HG03139 (cell line): Measurements from ENCODE around the gene ERCC4.

Source experiments
- ATAC-seq: cut with Tn5 transposase; IDR thresholded peaks from one replicate; pipeline ENCODE4 v1.9.1; 2021; ENCODE audit not compliant: unreplicated experiment

Gene ERCC4

DNA sequence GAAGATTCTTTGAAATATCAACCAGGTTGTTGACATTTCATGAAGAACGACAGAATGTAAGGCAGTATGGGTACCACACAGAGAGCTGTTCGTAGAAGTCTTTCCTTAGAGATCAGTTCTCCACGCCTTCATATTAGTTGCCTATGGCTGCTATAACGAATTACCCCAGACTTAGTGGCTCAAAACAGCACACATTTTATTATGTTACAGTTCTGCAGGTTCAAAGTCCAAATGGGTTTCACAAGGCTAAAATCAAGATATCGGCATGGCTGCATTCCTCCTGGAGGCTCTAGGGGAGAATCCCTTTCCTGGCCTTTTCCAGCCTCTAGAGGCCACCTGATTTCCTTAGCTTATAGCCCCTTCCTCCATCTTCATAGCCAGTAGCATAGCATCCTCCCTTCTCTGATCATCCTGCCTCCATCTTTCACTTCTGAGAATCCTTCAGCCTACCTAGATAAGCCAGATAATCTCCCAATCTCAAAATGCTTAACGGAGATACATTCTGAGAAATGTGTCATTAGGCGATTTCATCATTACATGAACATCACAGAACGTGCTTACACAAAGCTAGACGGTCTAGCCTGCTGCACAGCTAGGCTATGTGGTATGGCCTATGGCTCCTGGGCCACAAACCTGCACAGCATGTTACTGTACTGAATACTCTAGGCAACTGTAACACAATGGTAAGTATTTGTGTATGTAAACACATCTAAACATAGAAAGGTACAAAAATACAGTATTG lies 26.0 kb downstream of the ERCC4 start:
- no peak for ATAC-seq

DNA sequence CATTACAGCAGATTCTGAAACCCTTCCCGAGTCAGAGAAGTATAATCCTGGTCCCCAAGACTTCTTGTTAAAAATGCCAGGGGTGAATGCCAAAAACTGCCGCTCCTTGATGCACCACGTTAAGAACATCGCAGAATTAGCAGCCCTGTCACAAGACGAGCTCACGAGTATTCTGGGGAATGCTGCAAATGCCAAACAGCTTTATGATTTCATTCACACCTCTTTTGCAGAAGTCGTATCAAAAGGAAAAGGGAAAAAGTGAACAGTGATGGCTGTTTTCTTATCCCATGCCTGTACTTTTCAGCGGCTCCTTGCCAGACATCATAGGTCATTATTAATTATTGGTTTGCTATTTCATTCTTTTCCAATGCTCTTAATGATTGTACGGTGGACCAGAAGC lies 28.1 kb downstream of the ERCC4 start:
- no peak for ATAC-seq

DNA sequence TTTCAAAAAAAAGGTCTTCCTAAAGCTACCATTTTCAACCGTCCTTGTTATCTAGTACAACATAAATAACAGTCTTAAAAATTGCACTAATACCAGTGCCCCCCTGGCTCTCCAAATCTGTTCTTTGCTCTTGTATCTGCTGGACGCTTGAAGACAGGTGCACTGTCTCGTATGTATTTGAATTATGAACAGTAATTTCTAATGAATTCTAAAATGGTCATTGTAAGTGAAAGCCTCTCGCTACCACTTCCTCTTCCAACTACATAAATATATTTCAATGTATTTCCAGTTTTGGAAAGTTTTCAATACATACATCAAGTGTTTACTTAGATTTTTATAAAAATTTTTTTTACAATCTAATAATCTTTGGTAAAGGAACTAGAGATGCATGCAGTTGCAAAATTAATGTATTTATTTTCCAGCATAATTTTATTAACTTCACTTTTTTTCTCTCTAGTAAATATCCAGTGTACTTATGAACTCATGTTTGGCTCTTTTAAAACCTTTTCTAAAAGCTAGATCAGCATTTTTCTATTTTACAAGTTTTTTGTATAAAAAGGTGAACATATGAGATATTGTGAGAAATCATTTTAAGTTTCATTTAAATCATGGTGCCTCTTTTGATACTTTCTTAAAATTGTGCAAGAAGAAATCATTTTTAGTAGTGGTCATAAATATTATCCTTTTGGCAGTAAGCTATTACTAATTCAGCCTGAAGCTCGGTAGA lies 31.0 kb downstream of the ERCC4 start:
- ATAC-seq = no peak

GRCh38 chr16:13951611-13952010 lies 31.7 kb downstream of the ERCC4 start:
- ATAC-seq = no peak

- ATAC-seq = no peak
These were observed 33.5 kb downstream of the ERCC4 start for GRCh38 chr16:13953501-13953900.

DNA sequence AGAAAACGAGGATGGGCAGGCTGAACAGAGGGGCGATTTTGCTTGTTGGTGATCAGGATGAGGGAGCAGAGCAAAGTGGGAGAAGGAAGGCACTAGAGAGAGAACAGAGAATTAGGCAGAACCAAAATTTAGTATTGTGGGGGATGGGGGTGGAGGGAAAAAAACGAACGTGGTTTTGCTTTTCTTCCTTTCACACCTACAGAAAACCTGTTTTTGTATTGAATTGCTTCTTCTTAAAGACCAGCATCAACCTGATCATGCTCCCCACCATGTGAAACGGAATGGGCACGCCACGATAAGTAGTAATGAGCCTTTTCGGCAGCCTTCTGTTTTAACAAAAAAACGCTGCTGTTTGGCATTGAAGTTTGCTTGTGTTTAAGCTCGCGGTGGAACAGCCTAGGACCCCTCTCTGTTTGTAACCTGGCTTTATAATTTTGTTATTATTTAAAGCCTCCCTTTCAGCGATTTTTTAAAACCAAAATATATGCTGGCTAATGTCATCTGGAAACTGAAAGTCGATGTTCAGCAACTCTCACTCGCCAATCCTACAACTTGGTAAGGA lies 36.8 kb downstream of the ERCC4 start:
- no peak for ATAC-seq

GRCh38 chr16:13957197-13958078 lies 37.5 kb downstream of the ERCC4 start:
- peak; percentile 60 for ATAC-seq

- no peak for ATAC-seq
These were observed 38.5 kb downstream of the ERCC4 start for GRCh38 chr16:13958474-13958873.

- no peak for ATAC-seq
These were observed 39.7 kb downstream of the ERCC4 start for GRCh38 chr16:13959626-13960025.

DNA sequence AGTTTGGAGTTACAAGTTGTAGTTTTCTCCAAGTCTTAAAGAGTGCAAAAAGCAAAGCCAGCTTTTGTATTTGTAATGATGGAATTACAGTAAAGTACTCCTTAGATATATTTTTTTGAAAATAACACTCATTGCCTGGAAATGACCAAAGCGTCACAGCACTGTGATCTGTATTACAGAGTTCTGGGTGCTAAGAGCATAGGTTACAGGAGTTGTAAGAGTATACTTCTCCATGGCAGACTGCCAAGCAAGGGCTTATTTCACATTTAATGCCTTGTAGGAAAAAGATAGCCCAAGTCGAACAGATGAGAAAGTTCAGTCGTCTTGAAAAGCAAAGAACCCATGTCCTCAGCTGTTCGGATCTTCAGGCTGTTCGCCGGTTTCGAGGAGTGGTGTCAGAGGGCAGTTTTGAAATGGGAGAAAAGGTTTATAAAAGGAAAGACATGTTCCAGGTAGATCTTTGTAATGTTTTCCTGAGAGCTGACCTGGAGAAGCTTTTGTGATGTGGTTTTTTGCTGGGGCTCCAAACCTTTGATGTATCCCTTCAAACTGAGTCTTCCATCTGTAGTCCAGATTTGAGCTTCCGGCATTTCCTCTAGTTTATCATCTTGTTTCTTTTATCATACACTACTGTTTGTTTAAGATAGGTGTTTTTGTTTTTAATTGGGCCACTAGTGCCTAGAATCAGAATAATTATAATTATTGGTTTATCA lies 41.3 kb downstream of the ERCC4 start:
- ATAC-seq = no peak

DNA sequence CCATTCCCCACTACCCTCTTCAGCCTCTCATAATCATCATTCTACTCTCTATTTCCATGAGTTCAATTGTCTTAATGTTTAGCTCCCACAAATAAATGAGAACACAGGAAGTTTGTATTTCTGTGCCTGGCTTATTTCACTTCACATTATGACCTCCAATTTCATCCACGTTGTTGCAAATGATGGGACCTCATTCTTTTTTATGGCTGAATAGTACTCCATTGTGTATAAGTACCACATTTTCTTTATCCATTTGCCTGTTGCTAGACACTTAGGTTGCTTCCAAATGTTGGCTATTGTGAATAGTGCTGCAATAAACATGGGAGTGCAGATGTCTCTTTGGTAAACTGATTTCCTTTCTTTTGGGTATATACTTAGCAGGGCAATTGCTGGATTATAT lies 42.3 kb downstream of the ERCC4 start:
- ATAC-seq = no peak

GRCh38 chr16:13968835-13969234 lies 48.9 kb downstream of the ERCC4 start:
- no peak for ATAC-seq

DNA sequence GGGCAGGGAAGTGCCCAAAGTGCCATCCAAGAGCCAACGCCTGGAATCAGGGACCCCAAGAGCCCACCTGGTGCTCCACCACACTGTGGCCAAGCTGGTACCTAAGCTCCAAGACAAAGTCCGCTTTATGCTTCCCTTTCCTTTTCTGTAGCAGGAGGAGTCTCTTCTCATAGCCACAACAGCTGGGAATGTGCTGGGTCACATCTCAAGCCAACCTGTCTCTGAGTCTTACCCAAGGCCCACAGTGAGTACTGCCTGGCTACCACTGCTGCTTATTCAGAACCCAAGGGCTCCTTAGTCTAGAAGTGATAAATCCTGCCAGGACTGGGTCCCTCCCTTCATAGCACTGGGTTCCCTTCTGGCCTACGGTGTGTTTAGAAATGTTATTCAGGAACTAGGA lies 49.8 kb downstream of the ERCC4 start:
- ATAC-seq = no peak

DNA sequence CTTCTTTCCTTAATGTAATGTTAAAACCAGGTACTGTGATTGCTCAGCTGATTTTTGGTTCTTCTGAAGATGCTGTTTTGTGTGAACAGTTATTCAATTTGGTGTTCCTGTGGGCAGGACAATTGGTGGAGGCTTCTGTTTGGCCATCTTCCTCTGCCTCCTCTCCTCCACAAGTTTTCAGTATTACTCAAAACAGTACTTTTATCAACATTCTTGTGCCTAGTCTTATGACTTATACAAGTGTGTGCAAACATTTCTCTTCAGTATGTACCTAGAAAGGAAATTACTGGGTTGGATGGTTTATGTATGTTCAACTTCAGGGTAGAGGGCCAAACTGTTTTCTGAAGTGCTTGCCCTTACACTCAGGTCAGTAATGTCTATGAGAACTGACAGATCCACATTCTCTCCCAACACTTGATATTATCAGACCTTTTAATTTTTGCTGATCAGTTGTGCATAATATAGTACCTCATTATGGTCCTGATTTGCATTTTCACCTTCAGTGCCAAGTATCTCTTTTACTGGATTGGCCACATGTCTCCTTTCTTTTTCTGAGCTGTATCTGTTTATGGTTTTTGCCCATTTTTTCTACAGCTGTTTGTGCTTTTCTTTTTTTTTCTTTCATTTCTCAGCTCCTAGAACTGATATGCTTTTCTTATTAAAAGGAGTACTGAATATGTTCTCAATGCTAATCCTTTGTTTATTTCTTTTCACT lies 50.9 kb downstream of the ERCC4 start:
- ATAC-seq = no peak

GRCh38 chr16:13973321-13974023 lies 53.5 kb downstream of the ERCC4 start:
- no peak for ATAC-seq

- ATAC-seq = no peak
These were observed 57.2 kb downstream of the ERCC4 start for GRCh38 chr16:13977177-13977576.

GRCh38 chr16:13982451-13982850 lies 62.5 kb downstream of the ERCC4 start:
- no peak for ATAC-seq

DNA sequence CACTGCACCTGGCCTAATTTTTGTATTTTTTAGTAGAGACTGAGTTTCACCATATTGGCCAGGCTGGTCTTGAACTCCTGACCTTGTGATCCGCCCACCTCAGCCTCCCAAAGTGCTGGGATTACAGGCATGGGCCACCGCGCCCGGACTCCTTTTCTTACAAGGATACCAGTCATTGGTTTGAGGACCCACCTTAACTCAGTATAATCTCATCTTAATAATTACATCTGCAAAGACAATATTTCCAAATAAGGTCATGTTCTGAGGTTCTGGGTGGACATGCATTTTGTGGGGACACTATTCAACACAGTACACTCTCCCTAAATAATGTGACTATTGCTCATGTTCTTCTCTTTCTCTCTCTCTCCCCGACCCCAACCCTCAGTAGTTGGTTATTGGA lies 63.7 kb downstream of the ERCC4 start:
- ATAC-seq = no peak

DNA sequence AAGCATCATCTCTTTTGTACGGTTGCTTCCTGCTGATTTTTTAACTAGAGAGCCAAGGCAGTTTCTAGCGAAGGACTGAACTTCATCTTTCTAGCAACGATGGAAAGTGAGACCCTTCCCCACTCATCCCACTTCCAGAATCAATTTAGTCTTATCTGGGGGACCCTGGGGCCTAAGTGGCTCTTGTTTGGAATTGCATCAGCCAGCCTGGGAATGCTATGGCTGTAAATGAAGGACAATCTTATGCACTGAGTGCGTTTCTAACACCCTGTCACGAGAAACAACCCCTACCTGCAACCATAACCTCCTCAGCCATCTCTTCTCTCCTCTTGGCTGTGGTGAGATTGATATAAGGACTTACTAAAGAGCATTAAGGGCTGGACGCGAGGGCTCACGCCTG lies 64.8 kb downstream of the ERCC4 start:
- no peak for ATAC-seq
